GM19239 (cell line): ENCODE data around the gene TRIM47.
A peak's percentile ranks its signal among the peaks of the same experiment; 100 is the strongest.
"Not testable (repeated sequence)": the region's sequence is repeated elsewhere in the genome, so short reads cannot be mapped to it uniquely, and the experiment has no call there.

Experiments
- DNase-seq: peaks from one replicate; pipeline ENCODE4 v3.0.0; 2011; ENCODE audit warnings: low spot score; ENCODE audit not compliant: insufficient read length
- FAIRE-seq: peaks from 2 replicates; lab custom pipeline; 2011; peaks lifted over from hg19 to GRCh38; lab: Jason Lieb, UNC

The TRIM47 gene

GRCh38 chr17:75893305-75894048, 15.1 kb upstream of the TRIM47 start:
- DNase-seq (no peak), FAIRE-seq (no peak)

DNA sequence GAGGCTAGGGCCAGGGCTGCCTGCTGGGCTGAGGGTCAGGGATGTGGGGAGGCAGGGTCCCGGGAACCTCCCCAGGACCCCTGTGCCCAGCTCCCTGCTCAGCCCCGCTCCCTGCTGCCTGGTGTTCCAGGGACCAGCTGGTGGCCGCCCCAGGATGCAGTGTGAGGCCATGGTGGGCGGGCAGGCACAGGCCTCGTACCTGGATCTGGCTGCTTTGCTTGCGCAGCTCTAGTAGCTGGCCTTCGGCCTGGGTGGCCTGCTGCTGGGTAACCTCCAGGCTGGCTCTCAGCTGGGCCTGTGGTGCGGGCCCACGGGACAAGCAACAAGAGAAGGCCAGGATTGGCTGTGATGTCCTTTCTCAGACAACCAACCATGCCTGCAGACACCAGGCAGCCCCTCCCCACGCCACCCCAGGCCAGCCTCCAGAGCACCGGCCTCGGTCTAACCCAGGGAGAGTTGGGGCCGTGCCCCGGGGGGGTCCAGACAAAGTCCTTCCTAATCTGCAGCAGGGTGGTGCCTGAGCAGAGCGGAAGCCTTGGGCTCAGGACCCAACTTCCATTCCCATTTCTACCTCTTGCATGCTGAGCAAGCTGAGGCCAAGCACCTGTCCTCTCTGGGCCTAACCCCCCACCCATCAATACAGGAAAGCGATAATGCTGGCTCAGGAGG, 14.3 kb upstream of the TRIM47 start:
- DNase-seq (no peak), FAIRE-seq (no peak)

GRCh38 chr17:75891605-75892555, 13.5 kb upstream of the TRIM47 start:
- no peak for FAIRE-seq
- no peak for DNase-seq

- DNase-seq (no peak), FAIRE-seq (no peak)
Observed at GRCh38 chr17:75891022-75891604, 12.7 kb upstream of the TRIM47 start.

DNA sequence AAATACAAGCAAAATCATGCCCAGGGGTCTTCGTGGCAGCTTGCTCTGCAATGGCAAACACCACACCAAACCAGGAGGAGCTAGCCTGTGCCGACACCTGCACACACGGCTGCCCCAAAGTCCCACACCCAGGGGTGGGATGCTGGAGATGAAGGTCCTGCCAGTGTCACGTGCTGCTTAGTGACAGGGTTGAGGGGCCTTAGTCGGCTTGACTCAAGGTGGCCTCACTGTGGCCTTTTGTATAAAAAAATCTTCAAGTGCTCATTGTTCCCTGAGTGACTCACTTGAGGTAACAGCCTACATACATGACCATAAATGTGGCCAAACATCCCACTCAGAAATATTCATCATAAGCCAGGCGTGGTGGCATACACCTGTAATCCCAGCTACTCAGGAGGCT, 11.1 kb upstream of the TRIM47 start:
- no peak for FAIRE-seq

DNA sequence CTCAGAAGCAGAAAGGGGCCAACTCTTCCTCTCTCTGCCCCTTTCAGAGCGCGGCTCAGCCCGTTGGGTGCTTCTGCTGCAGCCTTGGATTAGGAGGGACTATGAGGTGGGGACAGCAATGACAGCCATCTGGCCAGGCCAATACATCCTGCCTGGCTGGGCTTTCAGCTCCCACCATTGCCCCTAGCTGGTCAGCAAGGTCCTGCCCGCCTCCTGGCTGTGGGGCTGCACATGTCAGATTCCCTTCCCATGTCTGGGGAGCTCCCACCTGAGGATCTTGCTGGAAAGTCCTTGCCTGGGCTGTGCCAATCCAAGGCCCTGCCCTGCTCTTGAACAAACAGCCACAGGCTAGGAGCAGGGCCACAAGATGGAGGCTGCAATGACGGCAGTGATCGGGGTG, 10.1 kb upstream of the TRIM47 start:
- DNase-seq (no peak), FAIRE-seq (no peak)

More for the DNA sequence above, 11.1 kb upstream of the TRIM47 start:
- no peak for DNase-seq

DNA sequence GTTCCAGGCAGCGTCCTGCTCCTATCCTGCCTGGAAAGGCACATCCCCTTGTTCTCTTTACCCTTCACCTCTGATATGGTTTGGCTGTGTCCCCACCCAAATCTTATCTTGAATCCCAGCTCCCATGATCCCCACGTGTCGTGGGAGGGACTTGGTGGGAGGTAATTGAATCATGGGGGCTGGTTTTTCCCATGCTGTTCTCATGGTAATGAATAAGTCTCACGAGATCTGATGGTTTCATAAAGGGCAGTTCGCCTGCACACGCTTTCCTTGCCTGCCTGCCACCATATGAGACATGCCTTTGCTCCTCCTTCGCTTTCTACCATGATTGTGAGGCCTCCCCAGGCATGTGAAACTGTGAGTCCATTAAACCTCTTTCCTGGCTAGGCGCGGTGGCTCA, 7.5 kb upstream of the TRIM47 start:
- not testable (repeated sequence) for DNase-seq, FAIRE-seq

- FAIRE-seq (no peak), DNase-seq (no peak)
Observed at GRCh38 chr17:75885431-75885830, 7.0 kb upstream of the TRIM47 start.

DNA sequence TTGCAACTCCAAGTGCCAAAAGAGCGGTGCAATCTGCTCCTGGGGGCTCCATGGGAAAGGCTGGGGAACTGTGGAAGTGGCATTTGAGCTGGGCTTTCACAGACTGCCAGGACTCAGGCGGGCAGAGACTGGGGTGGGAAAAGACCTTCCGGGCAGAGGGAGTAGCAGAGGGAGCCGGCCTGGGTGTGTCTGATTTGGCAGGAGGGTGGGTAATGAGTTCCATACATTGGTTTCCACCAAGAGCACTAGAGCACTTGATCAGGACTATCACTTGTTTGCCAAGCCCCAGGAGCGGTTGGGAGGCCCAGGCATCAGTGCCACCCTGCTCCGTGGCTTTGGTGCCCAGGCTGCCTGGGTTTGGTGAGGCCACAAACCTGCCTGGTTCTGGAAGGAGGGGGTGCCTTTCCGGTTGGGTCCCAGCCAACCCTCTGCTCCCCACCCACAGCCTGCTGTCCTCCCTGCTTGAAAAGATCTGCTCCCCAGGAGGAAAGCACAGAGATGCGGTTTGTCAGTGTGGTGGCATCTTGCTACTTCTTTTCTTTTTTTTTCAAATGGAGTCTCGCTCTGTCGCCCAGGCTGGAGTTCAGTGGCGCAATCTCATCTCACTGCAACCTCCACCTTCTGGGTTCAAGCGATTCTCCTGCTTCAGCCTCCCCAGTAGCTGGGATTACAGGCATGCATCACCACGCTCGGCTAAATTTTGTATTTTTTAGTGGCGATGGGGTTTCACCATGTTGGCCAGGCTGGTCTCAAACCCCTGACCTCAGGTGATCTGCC, 3.5 kb upstream of the TRIM47 start:
- no peak for DNase-seq
- no peak for FAIRE-seq

- DNase-seq (no peak), FAIRE-seq (no peak)
Observed at GRCh38 chr17:75880266-75880665, 1.9 kb upstream of the TRIM47 start.

DNA sequence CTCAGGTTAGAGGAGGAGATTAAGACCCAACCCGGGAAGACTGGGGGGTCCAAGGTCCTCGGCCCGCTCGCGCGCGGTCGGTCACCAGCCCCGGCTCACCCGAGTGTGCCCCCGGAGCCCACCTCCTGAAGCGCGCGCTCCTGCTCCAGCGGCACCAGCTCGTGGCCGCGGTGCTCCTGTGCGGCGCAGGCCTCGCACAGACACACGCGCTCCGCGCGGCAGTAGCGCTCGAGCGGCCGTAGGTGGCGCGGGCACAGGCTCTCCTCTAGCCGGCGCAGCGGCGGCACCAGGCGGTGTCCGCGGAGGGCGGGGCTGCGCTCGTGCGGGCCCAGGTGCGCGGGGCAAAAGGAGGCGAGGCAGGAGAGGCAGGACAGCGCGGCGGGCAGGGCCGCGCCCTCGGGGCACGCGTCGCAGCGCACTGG, 618 bp downstream of the TRIM47 start:
- no peak for FAIRE-seq
- DNase-seq: peak; percentile 77

- DNase-seq: no peak
- no peak for FAIRE-seq
Observed at GRCh38 chr17:75876938-75877751, 1.2 kb downstream of the TRIM47 start.

- FAIRE-seq (no peak), DNase-seq (peak; percentile 46)
Observed at GRCh38 chr17:75876190-75876937, 2.0 kb downstream of the TRIM47 start.

GRCh38 chr17:75875940-75876189, 2.5 kb downstream of the TRIM47 start:
- DNase-seq: no peak
- no peak for FAIRE-seq

DNA sequence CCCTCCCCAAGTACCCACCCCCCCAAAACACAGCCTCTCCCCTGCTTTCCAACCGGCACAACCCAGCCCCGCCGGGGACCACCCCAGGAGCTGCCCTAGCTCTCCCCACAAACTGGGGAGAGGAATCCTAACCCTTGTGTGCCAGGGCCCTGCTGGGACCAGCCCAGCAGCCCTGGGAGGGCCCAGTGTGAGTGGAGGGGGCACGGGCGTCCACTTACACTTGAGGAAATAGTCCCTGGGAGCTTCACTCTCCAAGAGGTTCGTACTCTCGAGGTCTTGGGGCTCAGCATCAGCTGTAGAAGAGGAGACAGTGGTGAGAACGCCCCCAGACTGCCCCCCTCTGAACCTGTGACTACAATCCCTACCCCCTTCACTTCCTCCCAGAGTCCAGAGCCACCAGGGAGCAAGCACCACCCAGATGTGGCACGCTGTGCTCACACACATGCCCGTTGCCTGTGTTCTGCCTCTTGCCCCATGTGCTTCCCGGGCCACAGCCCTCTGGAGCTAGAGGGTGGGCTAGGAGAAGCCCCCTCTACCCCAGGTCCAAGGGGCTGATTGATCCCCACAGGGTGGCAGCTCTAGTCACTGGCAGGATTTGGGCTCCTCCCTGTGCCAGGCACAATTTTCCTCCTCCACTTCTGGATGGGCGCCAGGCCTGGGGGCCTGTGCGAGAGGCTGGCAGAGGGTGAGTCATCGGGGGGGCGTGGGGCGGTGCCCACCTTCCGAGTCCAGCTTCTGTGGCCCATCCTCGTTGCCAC, 3.0 kb downstream of the TRIM47 start:
- FAIRE-seq (no peak), DNase-seq (no peak)

DNA sequence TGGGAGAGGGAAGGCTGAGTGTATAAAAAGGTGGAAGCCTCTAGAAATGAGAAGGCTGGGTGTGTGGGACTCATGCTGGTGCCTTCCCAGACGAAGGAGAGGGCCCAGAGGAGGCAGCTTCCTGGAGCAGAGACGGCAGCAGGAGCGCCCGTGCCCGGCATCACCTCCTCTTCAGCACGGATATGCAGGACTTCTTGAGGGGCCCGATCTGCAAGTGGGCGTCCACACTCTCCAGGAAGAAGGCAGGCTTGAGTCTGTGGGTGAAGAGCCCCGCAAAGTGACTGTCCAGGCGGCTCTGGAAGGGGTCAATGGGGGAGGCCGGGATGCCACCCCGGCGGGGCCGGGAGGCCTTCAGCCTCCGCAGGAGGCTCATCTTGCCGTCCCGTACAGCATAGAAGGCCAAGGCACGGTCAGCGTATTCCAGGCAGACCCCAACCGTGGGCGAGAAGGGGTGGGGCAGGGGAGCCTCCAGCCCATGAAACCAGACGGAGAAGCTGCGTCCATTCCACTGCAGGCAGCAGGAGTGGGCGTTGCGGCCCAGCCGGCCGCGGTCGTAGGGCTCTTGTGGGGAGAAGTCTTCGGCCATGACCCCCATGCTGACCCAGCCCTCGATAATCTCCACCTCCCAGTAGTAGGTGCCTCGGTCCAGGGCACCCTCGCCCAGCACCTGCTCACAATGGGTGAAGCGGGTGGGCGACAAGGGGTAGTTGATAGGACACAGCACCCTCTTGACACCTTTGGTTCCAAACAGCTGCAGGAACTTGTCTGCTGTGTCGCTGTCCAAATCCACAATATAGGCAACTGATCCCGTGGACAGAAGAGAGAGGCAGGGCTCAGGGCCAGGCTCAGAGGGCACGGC, 3.8 kb downstream of the TRIM47 start:
- DNase-seq (no peak), FAIRE-seq (no peak)
